NCI-H1417 treated with DMSO at 0.1 percent for 48 hours (cell line): ENCODE results near the gene RPL7L1.

ENCODE experiments used
- DNase-seq: peaks from one replicate; lab custom pipeline; 2025; lab: John Stamatoyannopoulos, UW

RPL7L1 gene

GRCh38 chr6:42933205-42933604 is 53.8 kb downstream of the RPL7L1 start:
- DNase-seq = no peak

- no peak for DNase-seq
Observed at GRCh38 chr6:42935322-42935721, 55.9 kb downstream of the RPL7L1 start.

- DNase-seq = no peak
Observed at GRCh38 chr6:42936398-42936797, 57.0 kb downstream of the RPL7L1 start.

- DNase-seq = no peak
Observed at GRCh38 chr6:42937548-42938427, 58.4 kb downstream of the RPL7L1 start.

- no peak for DNase-seq
Observed at GRCh38 chr6:42938428-42938796, 59.0 kb downstream of the RPL7L1 start.

GRCh38 chr6:42938987-42939809 is 59.8 kb downstream of the RPL7L1 start:
- DNase-seq = no peak
